ENCODE data around the gene CAMTA1. TPM values are rescaled to one million over a fixed set of nuclear protein-coding genes. Genes with fewer than 3 reads are reported as not detected.

CAMTA1 gene
- total and polyA plus RNA-seq, 8 donors = 13.0 to 54.2 (median 23.6) TPM

DNA sequence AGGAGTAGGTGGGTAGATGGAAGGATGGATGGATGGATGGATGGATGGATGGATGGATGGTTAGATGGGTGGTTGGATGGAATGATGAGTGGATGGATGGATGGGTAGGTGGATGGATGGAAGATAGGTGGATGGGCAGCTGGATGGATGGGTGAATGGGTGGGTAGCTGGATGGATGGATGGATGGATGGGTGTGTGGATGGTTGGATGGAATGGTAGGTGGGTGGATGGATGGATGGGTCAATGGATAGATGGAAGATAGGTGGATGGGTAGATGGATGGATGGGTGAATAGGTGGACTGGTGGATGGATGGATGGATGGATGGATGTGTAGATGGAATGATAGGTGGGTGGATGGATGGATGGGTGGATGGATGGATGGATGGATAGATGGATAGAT is 821.8 kb downstream of the CAMTA1 start:
- FAIRE-seq (no peak), DNase-seq (peak in 1 of 6 donors; percentile 2), ATAC-seq (no peak)
- no peaks in the 10 kb centered on the region for H3K36me3 ChIP-seq
- H3K4me3 ChIP-seq = no peak overlapping the region
- no peaks in the 10 kb centered on the region for H3K27me3 ChIP-seq
- no peaks in the 10 kb centered on the region for H3K9me3 ChIP-seq
- intact Hi-C loops (cut with DNase I) = no loop called here
- TF ChIP-seq, protein P1, sequence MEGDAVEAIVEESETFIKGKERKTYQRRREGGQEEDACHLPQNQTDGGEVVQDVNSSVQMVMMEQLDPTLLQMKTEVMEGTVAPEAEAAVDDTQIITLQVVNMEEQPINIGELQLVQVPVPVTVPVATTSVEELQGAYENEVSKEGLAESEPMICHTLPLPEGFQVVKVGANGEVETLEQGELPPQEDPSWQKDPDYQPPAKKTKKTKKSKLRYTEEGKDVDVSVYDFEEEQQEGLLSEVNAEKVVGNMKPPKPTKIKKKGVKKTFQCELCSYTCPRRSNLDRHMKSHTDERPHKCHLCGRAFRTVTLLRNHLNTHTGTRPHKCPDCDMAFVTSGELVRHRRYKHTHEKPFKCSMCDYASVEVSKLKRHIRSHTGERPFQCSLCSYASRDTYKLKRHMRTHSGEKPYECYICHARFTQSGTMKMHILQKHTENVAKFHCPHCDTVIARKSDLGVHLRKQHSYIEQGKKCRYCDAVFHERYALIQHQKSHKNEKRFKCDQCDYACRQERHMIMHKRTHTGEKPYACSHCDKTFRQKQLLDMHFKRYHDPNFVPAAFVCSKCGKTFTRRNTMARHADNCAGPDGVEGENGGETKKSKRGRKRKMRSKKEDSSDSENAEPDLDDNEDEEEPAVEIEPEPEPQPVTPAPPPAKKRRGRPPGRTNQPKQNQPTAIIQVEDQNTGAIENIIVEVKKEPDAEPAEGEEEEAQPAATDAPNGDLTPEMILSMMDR (IDR thresholded peaks at IDR 0.05) = no peak
- H3K4me1 ChIP-seq = peaks cover 0 to 5% (median 0%) of the 10 kb centered on the region in 3 donors
- no peak overlapping the region for H3K27ac ChIP-seq

DNA sequence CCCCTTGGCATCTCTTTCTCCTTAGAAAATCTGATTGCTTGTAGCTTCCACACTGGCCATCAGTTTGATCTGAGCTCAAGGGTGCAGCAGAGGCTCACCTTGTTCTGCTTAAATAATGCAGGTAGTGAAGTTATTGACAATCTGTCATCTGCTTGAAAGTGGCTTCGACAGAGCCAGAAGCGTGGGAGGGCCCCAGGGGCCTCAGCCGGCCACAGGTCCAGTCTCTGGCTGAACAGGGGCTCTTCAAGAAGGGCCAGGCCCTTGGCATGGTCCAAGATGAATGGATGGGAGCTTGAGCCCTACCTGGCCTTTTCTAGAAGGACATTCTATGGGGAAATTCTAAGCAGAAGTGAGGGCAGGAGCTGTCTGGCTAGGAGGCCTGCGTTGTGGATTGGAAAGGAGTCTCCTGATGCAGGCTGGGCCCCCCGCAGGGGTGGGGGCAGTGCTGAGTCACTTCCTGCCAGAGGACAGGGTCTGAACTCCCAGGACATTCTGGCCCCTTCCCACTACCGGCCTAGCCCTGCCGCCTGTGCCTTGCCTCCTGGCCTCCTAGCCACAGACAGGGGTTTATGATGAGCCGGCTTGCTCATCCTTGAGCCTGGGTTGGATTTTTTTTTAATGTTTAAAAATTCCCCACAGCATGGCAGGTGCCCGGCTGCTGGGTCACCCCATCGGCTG is 823.5 kb downstream of the CAMTA1 start:
- Histone ChIP-seq H3K27ac (no peak overlapping the region), H3K4me3 (no peak overlapping the region), H3K4me1 (peaks cover 0 to 5% (median 0%) of the 10 kb centered on the region in 3 donors), H3K9me3 (no peaks in the 10 kb centered on the region), H3K36me3 (no peaks in the 10 kb centered on the region), H3K27me3 (no peaks in the 10 kb centered on the region)
- intact Hi-C loops (cut with DNase I) = no loop called here
- FAIRE-seq (no peak), DNase-seq (peak in 2 of 6 donors; percentile 28 to 44), ATAC-seq (no peak)
- TF ChIP-seq, protein P1 (IDR thresholded peaks at IDR 0.05) = no peak
- WGBS, 2 donors = 70 to 77% methylated on average over 10 of the region's 10 CpGs

DNA sequence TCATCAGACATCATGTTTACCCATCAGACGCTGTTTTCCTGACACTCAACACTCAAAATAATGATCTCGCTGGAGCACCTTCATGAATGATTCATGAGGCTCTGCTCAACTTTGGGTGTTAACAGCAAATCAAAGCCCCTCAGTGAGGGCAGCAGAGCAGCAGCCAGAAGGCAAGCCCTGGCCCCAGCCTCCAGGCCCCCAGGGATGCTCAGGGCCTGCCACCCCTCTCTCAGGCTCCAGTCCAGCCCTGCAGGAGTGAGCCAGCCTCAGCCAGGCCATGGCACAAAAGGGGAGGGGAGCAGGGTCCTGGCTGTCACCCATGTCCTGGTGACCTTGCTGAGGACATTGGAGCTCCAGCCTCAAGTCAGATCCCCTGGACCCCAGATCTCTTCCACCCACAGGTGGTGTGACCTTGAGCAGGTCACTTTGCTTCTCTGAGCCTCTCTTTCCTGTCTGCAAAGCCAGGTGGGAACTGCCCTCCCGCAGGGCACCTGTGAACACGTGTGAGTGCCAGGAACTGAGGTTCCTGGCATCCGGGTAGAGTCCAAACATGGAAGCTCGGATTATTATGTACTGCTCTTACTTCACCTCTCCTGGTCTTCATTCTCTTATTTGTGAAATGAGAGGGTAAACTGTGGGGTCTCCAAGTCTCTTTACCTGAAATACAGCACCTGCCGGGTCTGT is 824.2 kb downstream of the CAMTA1 start:
- peak in 5 of 6 donors; percentile 4 to 64 (median 52) for DNase-seq
- FAIRE-seq = no peak

DNA sequence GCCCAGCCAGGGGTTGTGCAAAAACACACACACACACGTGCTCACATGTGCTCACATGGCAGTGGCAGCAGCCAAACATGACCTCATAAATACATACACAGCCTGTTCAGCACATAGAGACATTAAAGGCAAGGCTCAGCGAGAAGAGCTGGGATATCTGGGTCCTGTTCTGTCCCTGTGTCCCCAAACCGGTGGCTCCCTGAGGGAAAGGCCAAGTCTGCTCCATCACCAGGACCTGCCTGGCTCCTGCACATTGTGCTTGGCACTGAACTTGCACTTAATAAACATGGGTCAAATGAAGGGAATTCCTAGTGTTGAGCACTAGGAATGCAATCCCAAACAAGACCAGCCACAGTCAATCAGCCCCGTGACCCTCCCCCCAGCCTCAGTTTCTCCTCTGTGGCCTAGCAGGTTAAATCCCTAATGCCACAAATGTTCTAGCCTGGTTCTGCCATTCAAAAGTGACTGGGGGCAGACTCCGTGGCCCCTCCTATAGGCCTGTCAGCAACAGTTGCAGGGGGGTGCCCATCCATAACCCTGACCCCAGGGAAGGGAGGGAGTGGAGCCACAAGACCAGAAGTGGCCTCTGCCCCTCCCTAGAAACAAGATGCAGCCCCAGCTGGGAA is 825.0 kb downstream of the CAMTA1 start:
- peak in 3 of 4 donors; percentile 29 to 57 (median 38) for ATAC-seq
- intact Hi-C loops (cut with DNase I) = no loop called here
- no peak overlapping the region for H3K27ac ChIP-seq

More for the DNA sequence above, 824.2 kb downstream of the CAMTA1 start:
- Histone ChIP-seq H3K27me3 (no peaks in the 10 kb centered on the region), H3K27ac (no peak overlapping the region), H3K36me3 (no peaks in the 10 kb centered on the region), H3K9me3 (no peaks in the 10 kb centered on the region), H3K4me1 (peaks cover 0 to 5% (median 0%) of the 10 kb centered on the region in 3 donors), H3K4me3 (no peak overlapping the region)
- TF ChIP-seq, protein P1 (IDR thresholded peaks at IDR 0.05) = no peak
- peak; percentile 66 to 84 (median 76) for ATAC-seq
- intact Hi-C loops (cut with DNase I) = no loop called here
- WGBS, 2 donors = 47 to 58% methylated on average over 7 of the region's 7 CpGs

More for the DNA sequence above, 825.0 kb downstream of the CAMTA1 start:
- 79 to 80% methylated on average over 5 of the region's 5 CpGs for WGBS, 2 donors
- H3K9me3 ChIP-seq = no peaks in the 10 kb centered on the region
- no peaks in the 10 kb centered on the region for H3K36me3 ChIP-seq
- no peaks in the 10 kb centered on the region for H3K27me3 ChIP-seq
- TF ChIP-seq, protein P1 (IDR thresholded peaks at IDR 0.05) = no peak
- H3K4me1 ChIP-seq = peaks cover 0 to 5% (median 0%) of the 10 kb centered on the region in 3 donors
- no peak for FAIRE-seq
- no peak overlapping the region for H3K4me3 ChIP-seq
- DNase-seq = peak in 1 of 6 donors; percentile 31
